SKM-1 treated with dmso at 0.1 percent for 144 hours (cell line): Measurements from ENCODE around the gene SPEM2.

Experiments used
- DNase-seq: peaks from one replicate; lab custom pipeline; 2025; ENCODE audit not compliant: unreplicated experiment; lab: John Stamatoyannopoulos, UW

SPEM2 gene

DNA sequence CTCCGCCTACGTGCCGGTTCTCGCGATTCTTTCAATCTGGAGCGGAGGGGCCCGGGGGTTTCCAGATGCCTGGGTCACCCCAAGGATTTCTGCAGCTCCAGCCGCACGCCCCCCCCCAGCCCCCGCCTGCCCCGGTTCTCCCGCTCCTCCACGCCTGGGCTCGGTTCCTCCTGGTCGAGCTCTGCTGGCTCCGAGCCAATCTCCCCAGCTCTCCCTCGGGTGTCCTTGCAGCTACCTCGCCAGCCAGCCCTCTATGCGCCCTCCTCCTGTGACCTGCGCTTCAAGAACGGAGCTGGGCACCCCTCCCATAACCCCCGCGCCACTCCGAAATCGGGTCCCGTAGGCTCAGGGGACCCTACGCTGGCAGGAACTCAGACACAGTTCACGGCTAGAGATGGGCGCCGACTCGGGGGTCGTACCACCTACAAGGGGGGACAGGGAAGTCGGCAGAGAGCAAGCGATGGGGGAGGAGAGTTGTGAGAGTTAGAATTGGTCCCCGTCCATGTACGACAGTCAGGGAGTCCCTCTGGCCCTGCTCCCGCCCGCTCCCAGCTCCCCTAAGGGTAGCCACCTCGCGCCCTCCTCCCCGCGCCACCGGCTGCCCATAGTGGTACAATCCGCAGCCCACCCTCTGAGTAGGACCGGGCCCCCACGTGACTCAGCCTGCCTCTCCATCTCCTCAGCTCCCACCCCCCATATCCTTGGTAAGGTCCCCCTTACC is 14.9 kb downstream of the SPEM2 start:
- no peak for DNase-seq

DNA sequence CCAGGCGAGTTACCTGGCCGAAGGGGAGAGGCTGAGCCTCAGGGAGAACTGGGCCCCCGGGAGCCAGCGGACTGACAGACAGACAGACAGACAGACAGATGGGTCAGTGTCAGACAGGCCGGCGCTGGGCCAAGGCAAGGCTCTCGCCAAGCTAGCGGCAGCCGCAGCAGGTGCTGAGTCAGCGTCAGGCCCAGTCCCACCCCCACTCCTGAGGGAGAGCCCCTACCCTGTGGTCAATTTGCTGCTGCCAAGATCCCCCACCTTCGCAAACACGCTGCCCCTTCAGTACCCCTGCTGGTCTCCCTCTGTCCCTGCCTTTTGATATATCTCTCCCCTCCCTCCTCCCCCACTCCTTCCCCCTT is 15.4 kb downstream of the SPEM2 start:
- DNase-seq = no peak

- no peak for DNase-seq
Measured at GRCh38 chr17:7441266-7441665, 15.8 kb downstream of the SPEM2 start.

DNA sequence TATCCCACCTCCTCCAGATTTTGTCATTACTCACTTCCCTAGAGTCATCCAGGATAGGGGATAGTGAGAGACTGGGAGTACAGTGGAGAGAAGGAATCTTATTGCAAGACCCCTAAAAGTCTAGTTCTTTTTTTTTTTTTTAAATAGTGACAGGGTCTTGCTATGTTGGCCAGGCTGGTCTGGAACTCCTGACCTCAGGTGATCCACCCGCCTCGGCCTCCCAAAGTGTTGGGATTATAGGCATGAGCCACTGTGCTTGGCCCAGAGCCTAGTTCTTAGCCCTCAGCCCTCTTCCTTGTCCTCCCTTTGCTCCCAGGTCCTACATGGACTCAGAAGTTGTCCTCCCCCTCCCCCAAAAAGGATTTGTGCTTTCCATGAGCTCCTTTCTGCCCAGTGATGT is 16.7 kb downstream of the SPEM2 start:
- DNase-seq = no peak

DNA sequence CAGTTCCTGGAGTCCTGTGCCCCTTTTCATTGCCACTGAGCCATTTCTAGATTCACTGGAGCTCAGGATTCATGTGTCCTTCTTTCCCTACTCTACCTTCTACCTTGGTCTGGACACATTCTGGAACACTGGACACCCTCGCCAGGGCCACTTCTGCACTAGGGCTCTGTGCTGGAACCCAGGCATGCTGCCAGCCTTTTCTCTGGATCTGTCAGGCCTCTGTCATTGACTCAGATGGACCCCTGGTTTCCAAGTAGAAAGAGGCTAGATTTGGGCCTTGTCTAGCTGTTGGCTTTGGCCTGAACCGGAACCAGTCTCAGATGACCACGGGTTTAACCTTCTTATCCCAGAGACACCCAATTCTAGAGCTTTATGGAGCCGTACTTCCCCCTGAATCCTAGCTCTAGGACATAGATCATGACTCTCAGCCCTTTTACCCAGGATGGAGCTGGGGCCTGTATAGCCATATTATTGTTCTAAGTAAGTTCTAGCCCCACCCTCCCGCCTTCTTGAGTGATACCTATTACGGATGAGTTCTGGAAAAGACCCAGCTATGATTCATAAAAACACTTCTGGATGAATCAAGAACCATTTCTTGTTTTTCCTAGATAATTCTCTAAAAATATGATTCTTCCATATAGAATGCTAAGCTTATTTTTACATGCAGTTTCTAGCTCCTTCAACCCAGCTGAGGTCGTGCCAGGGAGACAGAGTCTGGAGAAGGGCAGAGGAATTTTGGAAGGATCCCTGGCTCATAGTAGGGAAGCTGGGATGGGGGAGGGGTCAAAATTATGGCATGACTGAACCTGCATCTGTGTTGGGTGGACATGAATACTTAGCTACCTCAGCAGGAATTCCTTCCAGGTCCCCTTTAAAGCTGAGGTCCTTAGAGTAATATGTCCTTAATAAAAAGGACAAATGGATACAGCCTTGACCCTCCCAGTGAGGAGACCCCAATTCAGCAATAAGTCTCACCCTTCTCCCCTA is 18.4 kb downstream of the SPEM2 start:
- DNase-seq = no peak

DNA sequence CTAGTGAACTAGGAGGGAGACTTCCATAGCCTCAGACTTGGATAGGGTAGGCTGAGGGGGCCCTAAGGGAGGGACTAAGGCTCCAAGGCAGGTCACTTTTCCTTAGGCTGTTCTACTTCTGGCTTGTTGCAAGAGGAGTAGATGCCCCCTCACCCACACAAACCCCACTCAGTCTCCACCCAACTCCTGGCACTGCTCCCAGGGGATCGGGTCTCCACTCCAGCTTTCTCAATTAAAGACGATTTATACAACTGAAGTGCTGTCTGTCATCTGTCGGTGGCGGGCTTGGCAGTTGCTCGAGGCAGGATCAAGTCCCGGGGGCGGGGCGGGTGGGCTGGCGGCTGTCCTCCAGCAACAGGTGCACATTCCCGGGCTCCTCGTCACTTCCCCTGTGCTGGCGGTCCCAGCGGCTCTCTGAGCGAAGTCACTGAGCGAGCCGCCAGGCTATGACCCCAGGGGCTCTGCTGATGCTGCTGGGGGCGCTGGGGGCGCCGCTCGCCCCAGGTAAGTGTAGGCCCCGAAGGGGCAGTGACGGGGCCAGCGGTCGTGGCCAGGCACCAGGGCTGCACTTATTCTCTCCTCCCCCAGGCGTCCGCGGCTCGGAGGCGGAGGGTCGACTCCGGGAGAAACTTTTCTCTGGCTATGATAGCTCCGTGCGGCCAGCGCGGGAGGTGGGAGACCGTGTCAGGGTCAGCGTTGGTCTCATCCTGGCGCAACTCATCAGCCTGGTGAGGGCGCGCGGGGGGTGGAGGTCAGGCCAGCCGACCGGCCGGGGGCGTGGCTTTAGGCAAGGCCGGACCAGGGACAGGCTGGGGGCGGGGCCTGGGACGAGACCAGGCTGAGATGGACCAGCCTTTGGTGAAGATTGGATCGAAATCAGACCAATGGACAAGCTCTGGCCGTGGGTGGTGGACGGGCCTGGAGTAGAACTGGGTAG is 19.5 kb downstream of the SPEM2 start, which contains the start of gene CHRNB1:
Gene CHRNB1, plus strand, starts transcription at position 380 of the 937 bp plus-strand sequence. Its CDS starts 67 bp downstream, at position 447.
- DNase-seq = no peak

GRCh38 chr17:7445619-7445968 is 20.2 kb downstream of the SPEM2 start:
- no peak for DNase-seq

GRCh38 chr17:7448461-7448860 is 23.0 kb downstream of the SPEM2 start:
- no peak for DNase-seq

DNA sequence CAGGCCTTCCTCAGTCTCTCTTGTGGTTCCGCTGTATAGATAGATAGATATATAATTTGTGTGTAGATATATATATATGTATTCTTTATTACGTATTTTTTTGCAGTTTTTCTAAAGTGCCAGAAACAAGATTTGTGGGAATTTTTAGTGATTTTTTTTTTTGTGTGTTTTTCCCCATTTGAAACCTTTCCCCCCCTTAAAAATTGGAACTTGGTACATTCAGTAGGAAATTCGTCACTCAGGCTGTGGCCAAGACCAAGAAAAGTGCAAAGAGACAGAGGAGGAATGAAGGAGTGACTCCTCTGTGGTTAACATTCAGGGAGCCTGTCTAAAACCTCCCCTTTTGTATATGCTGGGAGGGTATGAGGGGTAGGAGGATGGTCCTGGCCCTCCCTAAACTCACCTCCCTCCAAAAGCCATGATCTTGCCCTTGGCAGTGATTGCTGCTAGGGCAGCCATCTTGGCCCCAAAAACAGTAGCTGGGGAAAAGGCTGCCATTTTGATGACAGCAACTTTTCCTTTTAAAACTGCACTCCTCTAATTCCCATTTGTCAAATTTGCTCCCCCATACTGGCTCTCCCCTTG is 34.6 kb downstream of the SPEM2 start:
- DNase-seq = no peak

GRCh38 chr17:7460850-7461660 is 35.6 kb downstream of the SPEM2 start:
- no peak for DNase-seq

GRCh38 chr17:7462474-7463371 is 37.3 kb downstream of the SPEM2 start:
- no peak for DNase-seq

GRCh38 chr17:7463372-7463846 is 38.0 kb downstream of the SPEM2 start:
- no peak for DNase-seq

DNA sequence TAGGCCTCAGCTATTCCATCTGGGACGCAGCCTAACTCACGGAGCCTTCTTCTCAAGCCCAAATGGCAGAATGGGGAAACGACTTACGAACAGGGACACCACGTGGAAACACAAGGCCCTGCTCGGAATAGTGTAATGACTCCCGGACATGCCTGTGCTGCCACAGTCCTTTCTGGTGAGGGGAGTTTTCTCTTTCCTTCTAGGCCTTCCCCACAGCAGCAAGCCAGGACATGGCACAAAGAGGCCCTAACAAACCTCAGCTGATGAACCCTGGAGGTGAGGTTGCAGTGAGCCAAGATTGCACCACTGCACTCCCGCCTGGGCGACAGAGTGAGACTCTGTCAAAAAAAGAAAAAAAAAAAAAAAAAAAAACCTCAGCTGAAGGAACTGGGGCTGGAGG is 38.7 kb downstream of the SPEM2 start:
- DNase-seq = no peak

GRCh38 chr17:7465597-7466275 is 40.3 kb downstream of the SPEM2 start:
- DNase-seq = no peak

- no peak for DNase-seq
Measured at GRCh38 chr17:7466318-7466638, 40.9 kb downstream of the SPEM2 start.

- no peak for DNase-seq
Measured at GRCh38 chr17:7466639-7467341, 41.4 kb downstream of the SPEM2 start.

GRCh38 chr17:7467498-7467897 is 42.1 kb downstream of the SPEM2 start:
- no peak for DNase-seq

DNA sequence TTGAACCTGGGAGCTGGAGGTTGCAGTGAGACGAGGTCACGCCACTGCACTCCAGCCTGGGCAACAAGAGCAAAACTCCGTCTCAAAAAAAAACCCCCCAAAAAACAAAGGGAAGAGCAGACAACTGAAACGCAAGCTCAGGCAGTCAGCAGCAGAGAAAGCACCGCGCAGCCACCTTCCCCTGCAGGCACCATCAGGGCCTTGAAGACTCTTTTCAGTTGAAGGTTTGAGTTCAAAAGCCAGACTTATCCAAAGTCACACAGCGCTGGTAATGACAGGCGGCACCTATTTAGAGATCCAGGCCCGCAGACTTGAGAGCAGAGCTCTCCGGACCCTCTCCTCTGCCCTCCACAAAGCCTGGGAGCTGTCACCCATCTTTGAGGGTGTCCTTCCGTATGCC is 42.9 kb downstream of the SPEM2 start:
- no peak for DNase-seq
